Mesendoderm (in vitro differentiated cells): Measurements from ENCODE around the gene TPP1.

Source experiments
- DNase-seq: peaks from one replicate; pipeline ENCODE4 v3.0.0; 2013
- H2AK5ac ChIP-seq: 2 replicates; pipeline ENCODE4 v1.6.1; 2013; ENCODE audit warnings: low read length, inconsistent platforms
- H2BK120ac ChIP-seq: 2 replicates; pipeline ENCODE4 v1.6.1; 2013; ENCODE audit warnings: low read depth, mild to moderate bottlenecking, low read length, moderate library complexity, mixed read lengths
- H2BK15ac ChIP-seq: replicated peaks from 2 replicates; pipeline ENCODE4 v1.6.1; 2013; ENCODE audit warnings: low read depth, mild to moderate bottlenecking, moderate library complexity
- H2BK5ac ChIP-seq: 2 replicates; pipeline ENCODE4 v1.6.1; 2013; ENCODE audit warnings: low read length, inconsistent platforms
- H3K18ac ChIP-seq: 2 replicates; pipeline ENCODE4 v1.6.1; 2013; ENCODE audit warnings: mild to moderate bottlenecking, low read length, mixed read lengths
- H3K23ac ChIP-seq: one replicate; pipeline ENCODE4 v1.6.1; 2013; ENCODE audit warnings: low read length
- H3K27ac ChIP-seq: 2 replicates; pipeline ENCODE4 v1.5.1; 2013; ENCODE audit warnings: low read depth, mild to moderate bottlenecking, inconsistent platforms, low read length, moderate library complexity
- H3K27me3 ChIP-seq: 2 replicates; pipeline ENCODE4 v1.6.1; 2013; ENCODE audit warnings: low read length, control low read depth, mild to moderate bottlenecking, inconsistent platforms; ENCODE audit not compliant: insufficient read depth, poor library complexity
- H3K36me3 ChIP-seq: 2 replicates; pipeline ENCODE4 v1.6.1; 2013; ENCODE audit warnings: low read length, inconsistent platforms; ENCODE audit not compliant: control insufficient read depth, insufficient read depth
- H3K4ac ChIP-seq: one replicate; pipeline ENCODE4 v1.6.1; 2013; ENCODE audit warnings: low read depth, mild to moderate bottlenecking, low read length, moderate library complexity
- H3K4me1 ChIP-seq: 2 replicates; pipeline ENCODE4 v1.6.1; 2013; ENCODE audit warnings: low read depth, low read length, inconsistent platforms; ENCODE audit not compliant: control insufficient read depth
- H3K4me2 ChIP-seq: 2 replicates; pipeline ENCODE4 v1.6.1; 2013; ENCODE audit warnings: low read length
- H3K4me3 ChIP-seq: 2 replicates; pipeline ENCODE4 v1.5.1; 2013; ENCODE audit warnings: mild to moderate bottlenecking, low read length
- H3K56ac ChIP-seq: one replicate; pipeline ENCODE4 v1.6.1; 2013; ENCODE audit warnings: low read length
- H3K79me1 ChIP-seq: 2 replicates; pipeline ENCODE4 v1.6.1; 2013; ENCODE audit warnings: low read length, inconsistent platforms
- H3K79me2 ChIP-seq: 2 replicates; pipeline ENCODE4 v1.6.1; 2013; ENCODE audit warnings: mild to moderate bottlenecking, low read length; ENCODE audit not compliant: control insufficient read depth, insufficient read depth
- H3K9ac ChIP-seq: 2 replicates; pipeline ENCODE4 v1.6.1; 2013; ENCODE audit warnings: low read length, inconsistent platforms
- H4K5ac ChIP-seq: one replicate; pipeline ENCODE4 v1.6.1; 2013; ENCODE audit warnings: low read length
- H4K8ac ChIP-seq: one replicate; pipeline ENCODE4 v1.6.1; 2013; ENCODE audit warnings: low read depth, mild to moderate bottlenecking, control low read depth, low read length, moderate library complexity
- WGBS: extraction: QIAGEN DNeasy Blood & Tissue Kit; methylation state at CpG from one replicate; pipeline ENCODE4 v1.1.7; 2013; ENCODE audit warnings: low lambda C conversion rate, missing lambda C conversion rate; ENCODE audit not compliant: insufficient coverage; ENCODE audit errors: extremely low coverage; 5-methylcytosine and 5-hydroxymethylcytosine counted together

Gene TPP1

GRCh38 chr11:6571434-6572008 is 47.7 kb downstream of the TPP1 start:
- H3K4me1 ChIP-seq, result peaks cover 3% of the 10 kb centered on the region
- H3K9ac ChIP-seq, result no peak overlapping the region
- H3K4me3 ChIP-seq, result no peak overlapping the region
- H4K5ac ChIP-seq, result no peak overlapping the region
- H3K18ac ChIP-seq, result no peak overlapping the region
- no peak overlapping the region for H2BK15ac ChIP-seq
- no peak overlapping the region for H3K4me2 ChIP-seq
- H3K56ac ChIP-seq, result no peak overlapping the region
- no peak overlapping the region for H2BK120ac ChIP-seq
- H3K23ac ChIP-seq, result no peak overlapping the region
- H3K27me3 ChIP-seq, result no peaks in the 10 kb centered on the region
- no peak overlapping the region for H4K8ac ChIP-seq
- no peak overlapping the region for H3K27ac ChIP-seq
- no peaks in the 10 kb centered on the region for H3K79me2 ChIP-seq
- H3K79me1 ChIP-seq, result no peaks in the 10 kb centered on the region
- no peaks in the 10 kb centered on the region for H3K36me3 ChIP-seq
- WGBS, result no CpG with 5 or more reads among the region's 22 CpGs
- H2BK5ac ChIP-seq, result no peak overlapping the region
- peak; percentile 17 for DNase-seq
- no peak overlapping the region for H2AK5ac ChIP-seq
- no peak overlapping the region for H3K4ac ChIP-seq

GRCh38 chr11:6570691-6571427 is 48.4 kb downstream of the TPP1 start:
- H3K4me1 ChIP-seq, result peaks cover 3% of the 10 kb centered on the region
- H3K4me3 ChIP-seq, result no peak overlapping the region
- no peak overlapping the region for H3K56ac ChIP-seq
- no peak overlapping the region for H3K4me2 ChIP-seq
- no CpG with 5 or more reads among the region's 62 CpGs for WGBS
- H3K36me3 ChIP-seq, result no peaks in the 10 kb centered on the region
- H3K79me2 ChIP-seq, result no peaks in the 10 kb centered on the region
- H3K79me1 ChIP-seq, result no peaks in the 10 kb centered on the region
- H2BK120ac ChIP-seq, result no peak overlapping the region
- no peak overlapping the region for H4K8ac ChIP-seq
- no peak overlapping the region for H3K4ac ChIP-seq
- H3K9ac ChIP-seq, result no peak overlapping the region
- H2BK5ac ChIP-seq, result no peak overlapping the region
- H4K5ac ChIP-seq, result no peak overlapping the region
- no peak for DNase-seq
- H2AK5ac ChIP-seq, result no peak overlapping the region
- no peak overlapping the region for H3K27ac ChIP-seq
- no peak overlapping the region for H3K18ac ChIP-seq
- H3K27me3 ChIP-seq, result no peaks in the 10 kb centered on the region
- H2BK15ac ChIP-seq, result no peak overlapping the region
- no peak overlapping the region for H3K23ac ChIP-seq

DNA sequence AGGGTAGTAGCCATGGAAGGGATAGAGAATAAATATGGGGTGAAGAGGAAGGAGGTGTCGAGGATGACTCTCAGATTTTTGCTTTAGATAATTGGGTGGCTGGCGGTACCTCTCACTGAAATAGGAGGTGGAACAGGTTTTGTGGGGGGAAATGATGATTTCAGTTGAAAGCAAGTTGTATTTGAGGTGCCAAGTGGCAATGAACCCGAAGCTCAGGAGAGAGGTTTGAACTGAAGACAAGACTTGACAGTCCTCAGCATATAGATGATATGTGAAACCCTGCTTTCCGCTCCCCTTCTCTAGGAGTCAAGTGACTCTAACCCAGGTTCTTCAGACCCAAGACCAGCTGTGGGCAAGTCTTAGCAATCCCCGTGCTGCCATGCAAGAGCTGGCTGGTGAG is 49.5 kb downstream of the TPP1 start:
- Histone ChIP-seq H3K4ac (no peak overlapping the region), H4K5ac (no peak overlapping the region), H2BK5ac (no peak overlapping the region), H3K23ac (no peak overlapping the region), H2BK120ac (no peak overlapping the region), H3K4me2 (no peak overlapping the region), H3K27ac (no peak overlapping the region), H4K8ac (no peak overlapping the region), H2BK15ac (no peak overlapping the region), H2AK5ac (no peak overlapping the region), H3K36me3 (no peaks in the 10 kb centered on the region), H3K27me3 (no peaks in the 10 kb centered on the region), H3K18ac (no peak overlapping the region), H3K4me3 (no peak overlapping the region), H3K4me1 (peaks cover 3% of the 10 kb centered on the region), H3K9ac (no peak overlapping the region), H3K79me2 (no peaks in the 10 kb centered on the region), H3K56ac (no peak overlapping the region), H3K79me1 (no peaks in the 10 kb centered on the region)
- WGBS, result no CpG with 5 or more reads among the region's 5 CpGs
- DNase-seq, result no peak

- no peak overlapping the region for H4K5ac ChIP-seq
- H3K18ac ChIP-seq, result no peak overlapping the region
- no peak overlapping the region for H2BK15ac ChIP-seq
- H3K79me2 ChIP-seq, result no peaks in the 10 kb centered on the region
- H2BK5ac ChIP-seq, result no peak overlapping the region
- H3K36me3 ChIP-seq, result no peaks in the 10 kb centered on the region
- no peak overlapping the region for H3K27ac ChIP-seq
- no peak overlapping the region for H3K4ac ChIP-seq
- H4K8ac ChIP-seq, result no peak overlapping the region
- H3K4me1 ChIP-seq, result peaks cover 3% of the 10 kb centered on the region
- no peak overlapping the region for H2AK5ac ChIP-seq
- peak; percentile 85 for DNase-seq
- H3K56ac ChIP-seq, result no peak overlapping the region
- no peak overlapping the region for H3K23ac ChIP-seq
- no peak overlapping the region for H3K4me2 ChIP-seq
- no peak overlapping the region for H3K4me3 ChIP-seq
- no peaks in the 10 kb centered on the region for H3K79me1 ChIP-seq
- H3K9ac ChIP-seq, result no peak overlapping the region
- WGBS, result no CpG with 5 or more reads among the region's 4 CpGs
- no peaks in the 10 kb centered on the region for H3K27me3 ChIP-seq
- H2BK120ac ChIP-seq, result no peak overlapping the region
These were observed 50.9 kb downstream of the TPP1 start for GRCh38 chr11:6568191-6568918.

DNA sequence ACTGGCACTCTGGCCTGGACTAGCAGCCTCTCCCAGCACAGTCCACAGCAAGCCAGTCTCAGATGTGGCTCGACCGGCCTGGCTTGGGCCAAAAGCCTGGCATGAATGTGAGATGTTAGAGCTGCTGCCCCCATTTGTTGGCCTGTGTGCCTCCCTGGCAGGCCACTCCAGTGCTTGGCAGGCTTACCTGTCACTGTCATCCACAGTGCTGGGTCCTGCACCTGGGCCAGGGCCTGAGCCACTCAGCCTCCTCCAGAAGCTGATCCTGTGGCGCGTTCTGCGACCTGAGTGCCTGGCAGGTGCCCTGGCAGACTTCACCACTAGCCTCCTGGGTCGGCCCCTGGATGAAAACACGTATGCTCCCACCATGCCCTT is 51.9 kb downstream of the TPP1 start:
- H3K79me1 ChIP-seq, result no peaks in the 10 kb centered on the region
- H3K56ac ChIP-seq, result no peak overlapping the region
- WGBS, result no CpG with 5 or more reads among the region's 7 CpGs
- H2BK120ac ChIP-seq, result no peak overlapping the region
- H3K9ac ChIP-seq, result no peak overlapping the region
- H3K79me2 ChIP-seq, result no peaks in the 10 kb centered on the region
- no peak overlapping the region for H2BK5ac ChIP-seq
- no peak overlapping the region for H3K4me2 ChIP-seq
- H3K27me3 ChIP-seq, result no peaks in the 10 kb centered on the region
- H4K8ac ChIP-seq, result no peak overlapping the region
- peaks cover 3% of the 10 kb centered on the region for H3K4me1 ChIP-seq
- H3K18ac ChIP-seq, result no peak overlapping the region
- H3K36me3 ChIP-seq, result no peaks in the 10 kb centered on the region
- no peak for DNase-seq
- H3K23ac ChIP-seq, result no peak overlapping the region
- H3K4me3 ChIP-seq, result no peak overlapping the region
- no peak overlapping the region for H2BK15ac ChIP-seq
- H2AK5ac ChIP-seq, result no peak overlapping the region
- no peak overlapping the region for H4K5ac ChIP-seq
- H3K4ac ChIP-seq, result no peak overlapping the region
- no peak overlapping the region for H3K27ac ChIP-seq
